Prostate gland (tissue), 2 donors: ENCODE measurements around the gene C1QTNF9.

Source experiments
- CTCF ChIP-seq, 4 experiments: fragments of 200-600 bp in 2 of 4; fragments of 450-650 bp in 2 of 4; sonication (generic) in 2 of 4; IDR thresholded peaks; 1 replicate in 3 of 4; 2 replicates in 1 of 4; pipeline ENCODE4 v1.5.1; 2016 to 2019; ENCODE audit warnings: antibody characterized with exemption in 4 of 4, mild to moderate bottlenecking in 2 of 4, moderate library complexity in 2 of 4
- POLR2AphosphoS5 ChIP-seq: sonication (generic); formaldehyde crosslinking; IDR thresholded peaks from one replicate; pipeline ENCODE4 v1.6.1; 2017; ENCODE audit warnings: antibody characterized with exemption

GRCh38 chr13:24353736-24354135 is 44.4 kb downstream of the C1QTNF9 start:
- TF ChIP-seq CTCF (IDR thresholded peaks at IDR 0.05) (no peak), POLR2AphosphoS5 (no peak)
